A549 (cell line): ENCODE measurements around the gene SSBP3.
"Not testable (repeated sequence)": the region's sequence is repeated elsewhere in the genome, so short reads cannot be mapped to it uniquely, and the experiment has no call there.

ENCODE experiments used
- POLR2A ChIP-seq: IDR thresholded peaks from 2 replicates; pipeline ENCODE4 v1.6.1; 2012; ENCODE audit warnings: mild to moderate bottlenecking, low read length
- RNF2 ChIP-seq: fragments of 200-600 bp; sonication (generic); IDR thresholded peaks from 2 replicates; pipeline ENCODE4 v1.6.1; 2016; ENCODE audit warnings: low read depth, mild to moderate bottlenecking, antibody characterized with exemption, moderate library complexity, borderline replicate concordance

DNA sequence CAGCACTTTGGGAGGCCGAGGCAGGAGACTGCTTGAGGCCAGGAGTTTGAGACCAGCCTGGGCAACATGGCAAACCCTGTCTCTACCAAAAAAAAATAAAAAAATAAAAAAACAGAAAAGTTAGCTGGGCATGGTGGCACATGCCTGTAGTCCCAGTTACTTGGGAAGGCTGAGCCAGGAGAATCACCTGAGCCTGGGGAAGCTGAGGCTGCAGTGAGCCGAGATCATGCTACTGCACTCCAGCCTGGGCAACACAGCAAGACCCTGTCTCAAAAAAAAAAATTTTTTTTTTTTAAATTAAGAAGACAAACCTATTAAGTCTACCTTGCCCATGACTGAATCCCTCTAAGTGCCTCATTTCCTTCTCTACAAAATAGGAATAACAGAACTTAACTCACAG is 16.6 kb downstream of the SSBP3 start:
- not testable (repeated sequence) for TF ChIP-seq POLR2A, RNF2
